Measurements from ENCODE around the gene ZFP28. TPM values are rescaled to one million over a fixed set of nuclear protein-coding genes. Genes with fewer than 3 reads are reported as not detected.

ZFP28 gene
- total RNA-seq: 1 to 10 TPM; 1.6 to 9.6 (median 3.6) TPM
- long read RNA-seq, donor 1, full-length matches to known transcripts: 8 of 11 reads
- long read RNA-seq, donor 1, partial matches to known transcripts: 2 of 11 reads
- long read RNA-seq, donor 1, other reads (novel, unspliced or antisense): 1 of 11 reads
- long read RNA-seq, donor 2: 0 reads

DNA sequence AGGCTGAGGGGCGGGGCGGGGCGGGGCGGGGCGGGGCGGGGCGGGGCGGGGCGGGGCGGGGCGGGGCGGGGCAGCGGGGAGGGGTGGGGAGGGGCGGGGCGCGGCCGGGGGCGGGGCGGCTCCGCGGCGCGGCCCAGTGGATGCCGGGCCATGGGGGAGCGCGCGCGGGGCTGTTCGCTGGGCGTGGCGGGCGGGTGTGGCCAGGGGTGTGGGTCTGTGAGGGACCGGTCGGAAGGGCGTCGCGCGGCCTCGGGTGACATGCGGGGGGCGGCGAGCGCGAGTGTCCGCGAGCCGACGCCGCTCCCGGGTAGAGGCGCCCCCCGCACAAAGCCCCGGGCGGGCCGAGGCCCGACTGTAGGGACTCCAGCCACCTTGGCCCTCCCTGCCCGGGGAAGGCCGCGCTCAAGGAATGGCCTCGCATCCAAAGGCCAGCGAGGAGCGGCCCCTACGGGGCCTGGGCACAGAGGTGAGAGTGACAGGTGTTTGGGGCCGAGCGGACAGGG is at the start of gene ZFP28:
ZFP28 (plus strand) TSS at position 188 of the 503 bp plus-strand sequence; CDS start at position 259, 71 bp downstream.
- no peak for TF ChIP-seq CTCF (IDR thresholded peaks at IDR 0.05)
- no peaks in the 10 kb centered on the region for H3K36me3 ChIP-seq (ENCODE audit: low read depth)
- DNase-seq (peak; percentile 82 to 86 (median 83)), ATAC-seq (no peak)
- H3K4me1 ChIP-seq (ENCODE audit: low read depth): peaks cover 9% of the 10 kb centered on the region
- peak within 1 kb of the TSS; percentile 57 for H3K4me3 ChIP-seq
- H3K9me3 ChIP-seq: peaks cover 83% of the 10 kb centered on the region
- intact Hi-C loops (cut with DNase I, micrococcal nuclease): no loop called here

DNA sequence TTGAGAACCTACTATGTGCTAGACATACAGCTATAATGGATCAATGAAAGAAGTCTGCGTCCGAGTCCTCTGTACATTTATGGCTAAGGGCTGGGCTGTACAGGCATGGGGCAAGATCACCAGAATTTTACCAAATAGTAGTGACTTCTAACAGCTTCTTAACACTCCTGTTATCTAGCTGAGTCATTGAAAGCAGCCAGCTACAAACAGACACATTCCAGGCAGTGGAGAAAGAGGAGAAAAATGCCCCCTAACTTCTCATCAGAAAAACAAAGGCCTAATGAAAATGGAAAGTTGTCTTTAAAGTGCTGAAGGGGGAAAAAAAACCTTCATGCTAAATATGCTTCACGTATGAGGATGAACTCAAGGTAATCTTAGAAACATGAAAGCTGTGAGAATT is 47.3 kb upstream of the ZFP28 start:
- intact Hi-C loops (cut with DNase I, micrococcal nuclease): no loop called here

DNA sequence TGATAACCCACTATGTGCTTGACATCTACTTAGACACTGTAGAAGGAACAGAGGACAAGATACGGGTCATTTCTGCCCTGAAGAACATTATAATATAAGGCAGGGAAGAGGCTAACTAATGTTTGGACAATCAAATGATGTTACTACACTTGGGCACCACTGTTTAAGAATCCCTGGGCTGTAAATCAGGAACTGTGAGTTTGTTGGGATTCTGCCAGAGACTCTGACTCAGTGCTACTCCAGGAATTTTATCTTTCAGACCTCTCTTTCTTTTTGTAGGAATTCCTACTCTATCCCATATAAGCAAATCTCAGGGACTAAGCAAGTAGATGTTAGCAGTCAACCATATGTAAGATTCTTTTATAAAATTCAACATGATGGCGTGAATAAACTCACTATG is 34.2 kb upstream of the ZFP28 start:
- peaks cover 53% of the 10 kb centered on the region for H3K9me3 ChIP-seq
- intact Hi-C loops (cut with DNase I, micrococcal nuclease): no loop called here

More for the DNA sequence above, 47.3 kb upstream of the ZFP28 start:
- no peaks in the 10 kb centered on the region for H3K36me3 ChIP-seq (ENCODE audit: low read depth)
- H3K4me1 ChIP-seq (ENCODE audit: low read depth): no peaks in the 10 kb centered on the region
- TF ChIP-seq CTCF (IDR thresholded peaks at IDR 0.05): no peak
- no peak for ATAC-seq
- peaks cover 90% of the 10 kb centered on the region for H3K9me3 ChIP-seq
- DNase-seq: no peak
- no peak overlapping the region for H3K4me3 ChIP-seq

GRCh38 chr19:56507446-56508289 is 31.1 kb upstream of the ZFP28 start, which contains the start of gene ZNF471:
TSS of gene ZNF471 (plus strand) at chr19:56507855. CDS start at chr19:56511572, 3,717 bp downstream.
- H3K4me1 ChIP-seq (ENCODE audit: low read depth): no peaks in the 10 kb centered on the region
- ATAC-seq (peak; percentile 99), DNase-seq (peak; percentile 95 to 98 (median 97))
- H3K36me3 ChIP-seq (ENCODE audit: low read depth): no peaks in the 10 kb centered on the region
- intact Hi-C loops (cut with DNase I, micrococcal nuclease): no loop called here
- TF ChIP-seq CTCF (IDR thresholded peaks at IDR 0.05): no peak
- H3K9me3 ChIP-seq: peaks cover 56% of the 10 kb centered on the region
- peak within 1 kb of the TSS; percentile 42 for H3K4me3 ChIP-seq

More for the DNA sequence above, 34.2 kb upstream of the ZFP28 start:
- no peaks in the 10 kb centered on the region for H3K36me3 ChIP-seq (ENCODE audit: low read depth)
- DNase-seq (no peak), ATAC-seq (no peak)
- H3K4me1 ChIP-seq (ENCODE audit: low read depth): no peaks in the 10 kb centered on the region
- TF ChIP-seq CTCF (IDR thresholded peaks at IDR 0.05): no peak
- no peak overlapping the region for H3K4me3 ChIP-seq

GRCh38 chr19:56508290-56508778 is 30.4 kb upstream of the ZFP28 start:
- intact Hi-C loops (cut with DNase I, micrococcal nuclease): no loop called here
- H3K36me3 ChIP-seq (ENCODE audit: low read depth): no peaks in the 10 kb centered on the region
- peaks cover 56% of the 10 kb centered on the region for H3K9me3 ChIP-seq
- no peak for TF ChIP-seq CTCF (IDR thresholded peaks at IDR 0.05)
- DNase-seq (no peak), ATAC-seq (no peak)
- no peaks in the 10 kb centered on the region for H3K4me1 ChIP-seq (ENCODE audit: low read depth)
- peak overlapping the region; percentile 42 for H3K4me3 ChIP-seq

All from mucosa of descending colon (tissue), 3 donors.